ENCODE results near the gene NSMCE1. TPM values are rescaled to one million over a fixed set of nuclear protein-coding genes. Genes with fewer than 3 reads are reported as not detected.
"Not testable (repeated sequence)": the region's sequence is repeated elsewhere in the genome, so short reads cannot be mapped to it uniquely, and the experiment has no call there.

The NSMCE1 gene
- total RNA-seq, 1 donor: 97.7 TPM

- peak; percentile 40 for DNase-seq (ENCODE audit: low read depth)
- no peak overlapping the region for H3K4me3 ChIP-seq (ENCODE audit: low read depth, low read length)
- TF ChIP-seq CTCF (IDR thresholded peaks at IDR 0.05; ENCODE audit: insufficient read depth, low read length): no peak
Measured at GRCh38 chr16:27248036-27248435, 20.5 kb downstream of the NSMCE1 start.

- H3K4me3 ChIP-seq (ENCODE audit: low read depth, low read length); DNase-seq (ENCODE audit: low read depth): not testable (repeated sequence)
Measured at GRCh38 chr16:27247076-27247475, 21.5 kb downstream of the NSMCE1 start.

DNA sequence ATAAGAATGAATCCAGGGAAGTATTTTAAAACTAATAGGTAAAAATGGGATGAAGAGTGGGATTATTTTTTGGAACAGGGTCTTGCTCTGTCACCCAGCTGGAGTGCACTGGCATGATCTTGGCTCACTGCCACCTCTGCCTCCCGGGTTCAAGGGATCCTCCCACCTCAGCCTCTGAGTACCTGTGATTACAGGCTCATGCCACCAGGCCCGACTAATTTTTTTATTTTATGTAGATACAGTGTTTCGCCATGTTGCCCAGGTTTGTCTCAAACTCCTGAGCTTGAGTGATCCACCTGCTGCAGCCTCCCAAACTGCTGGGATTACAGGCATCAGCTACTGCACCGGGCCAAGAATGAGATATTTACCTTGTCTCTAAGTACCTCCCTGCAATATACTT is 22.1 kb downstream of the NSMCE1 start:
- no peak overlapping the region for H3K4me3 ChIP-seq (ENCODE audit: low read depth, low read length)
- no peak for DNase-seq (ENCODE audit: low read depth)
- no peak for TF ChIP-seq CTCF (IDR thresholded peaks at IDR 0.05; ENCODE audit: insufficient read depth, low read length)

DNA sequence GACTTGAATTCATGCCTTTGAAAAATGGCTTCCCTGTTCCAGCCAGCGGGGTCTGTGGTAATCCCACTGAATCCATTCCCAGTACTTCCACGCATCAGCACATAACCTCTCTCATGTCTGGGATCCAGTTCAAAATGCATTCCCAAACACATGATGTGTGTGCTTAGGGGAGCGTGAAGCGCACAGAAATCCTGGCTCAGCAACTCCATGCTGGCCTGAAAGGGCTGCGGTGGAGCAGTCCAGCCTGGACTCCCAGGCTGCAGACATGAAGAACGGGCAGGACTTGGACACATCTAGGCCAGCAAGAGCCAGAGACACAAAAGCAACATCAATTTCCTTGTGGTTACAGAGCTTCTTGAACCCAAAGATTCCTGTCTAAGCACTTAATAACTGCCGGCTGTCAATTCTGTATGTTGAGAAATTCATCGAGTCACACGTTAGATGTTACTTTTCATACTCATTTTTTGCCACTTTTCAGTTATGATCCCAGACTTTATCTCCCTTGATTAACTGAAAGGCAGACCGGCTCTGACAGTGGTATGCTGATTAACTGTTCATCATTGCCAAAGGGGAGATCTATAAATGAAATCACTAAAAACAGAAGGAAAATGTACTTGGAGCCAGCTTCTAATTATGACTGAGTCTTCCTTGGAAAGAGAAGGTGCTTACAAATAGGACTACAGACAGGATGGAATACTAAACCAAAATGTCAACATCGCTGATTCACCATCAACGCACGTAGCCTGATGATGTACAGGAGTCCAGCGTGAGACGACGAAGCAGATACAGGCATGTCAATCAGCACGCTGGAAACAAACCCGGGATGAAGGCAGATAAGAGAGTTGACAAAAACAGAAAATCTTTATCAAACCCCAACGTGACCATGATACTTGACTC is 23.0 kb downstream of the NSMCE1 start:
- no peak overlapping the region for H3K4me3 ChIP-seq (ENCODE audit: low read depth, low read length)
- TF ChIP-seq CTCF (IDR thresholded peaks at IDR 0.05; ENCODE audit: insufficient read depth, low read length): no peak
- peak; percentile 97 for DNase-seq (ENCODE audit: low read depth)

GRCh38 chr16:27244363-27244755 is 24.2 kb downstream of the NSMCE1 start:
- TF ChIP-seq CTCF (IDR thresholded peaks at IDR 0.05; ENCODE audit: insufficient read depth, low read length): no peak
- no peak for DNase-seq (ENCODE audit: low read depth)
- H3K4me3 ChIP-seq (ENCODE audit: low read depth, low read length): no peak overlapping the region

DNA sequence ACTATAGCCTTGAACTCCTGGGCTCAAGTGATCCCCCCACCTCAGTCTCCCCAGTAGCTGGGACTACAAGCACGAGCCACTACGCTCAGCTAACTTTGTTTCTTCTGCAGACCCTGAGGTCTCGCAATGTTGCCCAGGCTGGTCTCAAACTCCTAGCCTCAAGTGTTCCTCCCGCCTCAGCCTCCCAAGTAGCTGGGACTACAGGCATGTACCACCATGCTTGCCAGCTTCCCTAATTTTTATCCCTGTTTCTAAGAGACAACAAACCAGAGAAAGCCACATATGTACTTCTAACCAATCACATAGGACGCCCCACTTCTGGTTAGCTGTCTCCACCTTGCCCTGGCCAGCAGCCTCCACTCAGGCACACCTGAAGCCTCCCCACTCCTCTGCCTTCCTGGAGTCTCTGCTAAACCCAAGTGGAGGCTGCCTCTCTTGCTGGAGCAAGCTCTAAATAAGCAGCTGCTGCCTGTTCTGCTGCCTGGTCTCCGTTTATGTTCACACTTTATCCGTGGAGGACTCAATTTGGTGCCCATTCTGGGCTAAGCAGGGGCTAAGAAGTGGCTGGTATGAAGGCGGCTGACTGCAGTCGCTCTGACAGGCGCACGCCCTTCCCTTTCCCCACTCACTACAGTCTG is 24.7 kb downstream of the NSMCE1 start:
- TF ChIP-seq CTCF (IDR thresholded peaks at IDR 0.05; ENCODE audit: insufficient read depth, low read length): no peak
- no peak for DNase-seq (ENCODE audit: low read depth)
- H3K4me3 ChIP-seq (ENCODE audit: low read depth, low read length): no peak overlapping the region

GRCh38 chr16:27242868-27243590 is 25.5 kb downstream of the NSMCE1 start:
- TF ChIP-seq CTCF (IDR thresholded peaks at IDR 0.05; ENCODE audit: insufficient read depth, low read length): no peak
- no peak overlapping the region for H3K4me3 ChIP-seq (ENCODE audit: low read depth, low read length)
- DNase-seq (ENCODE audit: low read depth): peak; percentile 88

All from fibroblast of the aortic adventitia (primary cell).